ENCODE data around the gene HSPA4L.
A peak's percentile ranks its signal among the peaks of the same experiment; 100 is the strongest.

The HSPA4L gene

GRCh38 chr4:127875791-127876190, 93.7 kb downstream of the HSPA4L start:
- Mint-ChIP-seq H3K36me3 (ENCODE audit: low read depth) (peaks cover 6% of the 10 kb centered on the region), H3K4me3 (no peak overlapping the region), H3K9me3 (peaks cover 4% of the 10 kb centered on the region), H3K27ac (no peak overlapping the region), H3K27me3 (peaks cover 3% of the 10 kb centered on the region), H3K4me1 (ENCODE audit: low read depth) (peaks cover 15% of the 10 kb centered on the region)

GRCh38 chr4:127880763-127881562, 98.8 kb downstream of the HSPA4L start, which contains the start of gene PLK4:
TSS of gene PLK4 (plus strand) at chr4:127880893. CDS start at chr4:127881135, 242 bp downstream.
- Mint-ChIP-seq H3K4me1 (ENCODE audit: low read depth) (peaks cover 28% of the 10 kb centered on the region), H3K36me3 (ENCODE audit: low read depth) (peaks cover 20% of the 10 kb centered on the region), H3K4me3 (peak within 1 kb of the TSS; percentile 100), H3K9me3 (no peaks in the 10 kb centered on the region), H3K27me3 (peaks cover 3% of the 10 kb centered on the region), H3K27ac (peak within 1 kb of the TSS; percentile 99)

GRCh38 chr4:127881563-127881864, 99.4 kb downstream of the HSPA4L start:
- H3K4me3 Mint-ChIP-seq, result peak overlapping the region; percentile 100
- H3K9me3 Mint-ChIP-seq, result no peaks in the 10 kb centered on the region
- peaks cover 28% of the 10 kb centered on the region for H3K4me1 Mint-ChIP-seq (ENCODE audit: low read depth)
- H3K36me3 Mint-ChIP-seq (ENCODE audit: low read depth), result peaks cover 26% of the 10 kb centered on the region
- H3K27ac Mint-ChIP-seq, result peak overlapping the region; percentile 99
- H3K27me3 Mint-ChIP-seq, result peaks cover 3% of the 10 kb centered on the region

GRCh38 chr4:127888559-127888958, 106.4 kb downstream of the HSPA4L start:
- H3K27ac Mint-ChIP-seq, result no peak overlapping the region
- peaks cover 60% of the 10 kb centered on the region for H3K36me3 Mint-ChIP-seq (ENCODE audit: low read depth)
- no peaks in the 10 kb centered on the region for H3K27me3 Mint-ChIP-seq
- H3K9me3 Mint-ChIP-seq, result no peaks in the 10 kb centered on the region
- no peak overlapping the region for H3K4me3 Mint-ChIP-seq
- H3K4me1 Mint-ChIP-seq (ENCODE audit: low read depth), result peaks cover 3% of the 10 kb centered on the region

- no peaks in the 10 kb centered on the region for H3K27me3 Mint-ChIP-seq
- peaks cover 3% of the 10 kb centered on the region for H3K4me1 Mint-ChIP-seq (ENCODE audit: low read depth)
- H3K4me3 Mint-ChIP-seq, result no peak overlapping the region
- peaks cover 68% of the 10 kb centered on the region for H3K36me3 Mint-ChIP-seq (ENCODE audit: low read depth)
- H3K9me3 Mint-ChIP-seq, result no peaks in the 10 kb centered on the region
- H3K27ac Mint-ChIP-seq, result no peak overlapping the region
Observed at GRCh38 chr4:127889903-127890302, 107.8 kb downstream of the HSPA4L start.

Data from stimulated activated naive CD8-positive, alpha-beta T cell treated with anti-CD3 and anti-CD28 coated beads, Interleukin-15, Interleukin-2, amounts not matched to agents 100 ng/mL and 50 ng/mL, for 24 hours (primary cell).